Lower lobe of right lung (tissue), 2 donors: ENCODE results near the gene TMF1. TPM values are rescaled to one million over a fixed set of nuclear protein-coding genes. Genes with fewer than 3 reads are reported as not detected.

Experiments
- ATAC-seq, 2 donors: fragments of 200-7000 bp; cut with Tn5 transposase; one replicate each; pipeline ENCODE4 v1.9.1; 2020 to 2022; ENCODE audit warnings: mild to moderate bottlenecking in 2 of 2, moderate library complexity in 2 of 2
- DNase-seq: peaks from one replicate; pipeline ENCODE4 v3.0.0-alpha.2; 2020
- H3K27ac ChIP-seq: fragments of 200-600 bp; one replicate; pipeline ENCODE4 v1.8.0; 2022
- H3K27me3 ChIP-seq: fragments of 200-600 bp; one replicate; pipeline ENCODE4 v1.8.0; 2022; ENCODE audit warnings: low read depth
- H3K36me3 ChIP-seq: fragments of 200-600 bp; one replicate; pipeline ENCODE4 v1.8.0; 2022; ENCODE audit warnings: mild to moderate bottlenecking
- H3K4me1 ChIP-seq: fragments of 200-600 bp; one replicate; pipeline ENCODE4 v1.8.0; 2022
- H3K4me3 ChIP-seq: fragments of 200-600 bp; one replicate; pipeline ENCODE4 v1.8.0; 2022; ENCODE audit warnings: mild to moderate bottlenecking
- H3K9me3 ChIP-seq: fragments of 200-600 bp; one replicate; pipeline ENCODE4 v1.8.0; 2022
- CTCF ChIP-seq: fragments of 200-600 bp; IDR thresholded peaks from one replicate; pipeline ENCODE4 v1.8.0; 2022; ENCODE audit warnings: antibody characterized with exemption, mild to moderate bottlenecking
- intact Hi-C: fragments of 100-400 bp; cut with DNase I; formaldehyde crosslinking; loops from one replicate; pipeline ENCODE4 v1.11.0; 2022
- total RNA-seq: library from RNA; stranded (reverse); fragmentation: NEBNext Ultra II Directional; extraction: Animal tissue kit (Norgen Biotek cat#: 25700); gene quantifications from one replicate; pipeline ENCODE4 v1.2.1, GENCODE V29; 2021
- donor health status: DM: no; HTN: yes; CAD: no; lungs with severe emphysema.

Gene TMF1
- total RNA-seq, 1 donor from 2014 or later, result 40.0 TPM

GRCh38 chr3:69058180-69058946, 6.2 kb upstream of the TMF1 start:
- DNase-seq, result no peak
- no peak for TF ChIP-seq CTCF
- intact Hi-C loops, result no loop called here
- Histone ChIP-seq H3K27ac (no peak overlapping the region), H3K9me3 (no peaks in the 10 kb centered on the region), H3K4me3 (no peak overlapping the region), H3K27me3 (no peaks in the 10 kb centered on the region), H3K4me1 (no peaks in the 10 kb centered on the region), H3K36me3 (peaks cover 83% of the 10 kb centered on the region)
- peak; percentile 46 to 75 for ATAC-seq

GRCh38 chr3:69052472-69052898, 352 bp upstream of the TMF1 start:
- ATAC-seq, result peak in 1 of 2 donors; percentile 1

GRCh38 chr3:69048990-69049389, 3.1 kb downstream of the TMF1 start:
- no peaks in the 10 kb centered on the region for H3K27me3 ChIP-seq
- no peak for TF ChIP-seq CTCF
- H3K27ac ChIP-seq, result no peak overlapping the region
- peaks cover 46% of the 10 kb centered on the region for H3K36me3 ChIP-seq
- H3K9me3 ChIP-seq, result no peaks in the 10 kb centered on the region
- no peak for ATAC-seq
- H3K4me3 ChIP-seq, result no peak overlapping the region
- intact Hi-C loops, result no loop called here
- H3K4me1 ChIP-seq, result peaks cover 54% of the 10 kb centered on the region
- no peak for DNase-seq

More at GRCh38 chr3:69052472-69052898, 352 bp upstream of the TMF1 start:
- intact Hi-C loops, result no loop called here
- TF ChIP-seq CTCF, result no peak
- H3K27ac ChIP-seq, result peak overlapping the region; percentile 95
- peak overlapping the region; percentile 86 for H3K4me3 ChIP-seq
- H3K9me3 ChIP-seq, result no peaks in the 10 kb centered on the region
- H3K27me3 ChIP-seq, result no peaks in the 10 kb centered on the region
- no peak for DNase-seq
- H3K4me1 ChIP-seq, result peaks cover 33% of the 10 kb centered on the region
- H3K36me3 ChIP-seq, result peaks cover 54% of the 10 kb centered on the region

- no peak overlapping the region for H3K27ac ChIP-seq
- DNase-seq, result no peak
- peaks cover 87% of the 10 kb centered on the region for H3K36me3 ChIP-seq
- no peaks in the 10 kb centered on the region for H3K27me3 ChIP-seq
- intact Hi-C loops, result no loop called here
- ATAC-seq, result no peak
- H3K4me1 ChIP-seq, result peaks cover 34% of the 10 kb centered on the region
- no peak for TF ChIP-seq CTCF
- H3K9me3 ChIP-seq, result no peaks in the 10 kb centered on the region
- H3K4me3 ChIP-seq, result no peak overlapping the region
Observed at GRCh38 chr3:69044608-69045007, 7.5 kb downstream of the TMF1 start.

- Histone ChIP-seq H3K27ac (no peak overlapping the region), H3K36me3 (peaks cover 100% of the 10 kb centered on the region), H3K27me3 (no peaks in the 10 kb centered on the region), H3K4me1 (no peaks in the 10 kb centered on the region), H3K9me3 (no peaks in the 10 kb centered on the region), H3K4me3 (no peak overlapping the region)
- TF ChIP-seq CTCF, result no peak
- ATAC-seq (peak in 1 of 2 donors; percentile 43), DNase-seq (no peak)
- intact Hi-C loops, result no loop called here
Observed at GRCh38 chr3:69033470-69033869, 18.7 kb downstream of the TMF1 start.
